H9 (cell line): Measurements from ENCODE around the gene COQ7. TPM values are rescaled to one million over a fixed set of nuclear protein-coding genes. Genes with fewer than 3 reads are reported as not detected.

ENCODE experiments used
- DNase-seq: peaks from one replicate; pipeline ENCODE4 v3.0.0-alpha.2; 2017
- H2AFZ ChIP-seq: one replicate; pipeline ENCODE4 v1.6.1; 2013; ENCODE audit warnings: mild to moderate bottlenecking, low read length, control low read depth, moderate library complexity
- H2AK5ac ChIP-seq: 2 replicates; pipeline ENCODE4 v1.6.1; 2013; ENCODE audit warnings: low read length, control low read depth, mixed read lengths; ENCODE audit not compliant: insufficient read length
- H2BK120ac ChIP-seq: one replicate; pipeline ENCODE4 v1.6.1; 2013; ENCODE audit warnings: low read depth, mild to moderate bottlenecking, low read length, control low read depth, inconsistent platforms; ENCODE audit not compliant: poor library complexity, severe bottlenecking
- H2BK12ac ChIP-seq: 2 replicates; pipeline ENCODE4 v1.6.1; 2013; ENCODE audit warnings: low read length, control low read depth, mixed read lengths, low read depth; ENCODE audit not compliant: insufficient read length
- H2BK15ac ChIP-seq: 2 replicates; pipeline ENCODE4 v1.6.1; 2013; ENCODE audit warnings: low read depth, low read length, control low read depth
- H2BK20ac ChIP-seq: one replicate; pipeline ENCODE4 v1.6.1; 2013; ENCODE audit warnings: low read depth, mild to moderate bottlenecking, low read length, control low read depth, inconsistent platforms; ENCODE audit not compliant: poor library complexity, severe bottlenecking
- H2BK5ac ChIP-seq: 2 replicates; pipeline ENCODE4 v1.6.1; 2013; ENCODE audit warnings: low read length, control low read depth, mixed read lengths; ENCODE audit not compliant: insufficient read length
- H3K14ac ChIP-seq: 2 replicates; pipeline ENCODE4 v1.6.1; 2013; ENCODE audit warnings: low read length, control low read depth; ENCODE audit not compliant: insufficient read depth
- H3K18ac ChIP-seq: 2 replicates; pipeline ENCODE4 v1.6.1; 2013; ENCODE audit warnings: low read depth, mild to moderate bottlenecking, mixed read lengths, low read length, control low read depth; ENCODE audit not compliant: insufficient read length
- H3K23ac ChIP-seq: 2 replicates; pipeline ENCODE4 v1.6.1; 2013; ENCODE audit warnings: low read length, control low read depth, mixed read lengths, low read depth; ENCODE audit not compliant: insufficient read length
- H3K23me2 ChIP-seq: 2 replicates; pipeline ENCODE4 v1.6.1; 2013; ENCODE audit warnings: low read depth, mild to moderate bottlenecking, mixed read lengths, low read length, control low read depth; ENCODE audit not compliant: insufficient read length, poor library complexity, severe bottlenecking
- H3K27ac ChIP-seq: 2 replicates; pipeline ENCODE4 v1.5.1; 2013; ENCODE audit warnings: low read length, control low read depth, mixed read lengths, low read depth; ENCODE audit not compliant: insufficient read length
- H3K27me3 ChIP-seq: 2 replicates; pipeline ENCODE4 v1.6.1; 2013; ENCODE audit warnings: low read length, control low read depth, inconsistent platforms; ENCODE audit not compliant: insufficient read depth
- H3K4ac ChIP-seq: 2 replicates; pipeline ENCODE4 v1.6.1; 2013; ENCODE audit warnings: low read depth, mild to moderate bottlenecking, control low read depth, inconsistent platforms, low read length, moderate library complexity
- H3K4me1 ChIP-seq: 2 replicates; pipeline ENCODE4 v1.6.1; 2013; ENCODE audit warnings: low read length, control low read depth, inconsistent platforms; ENCODE audit not compliant: insufficient read depth
- H3K4me2 ChIP-seq: 2 replicates; pipeline ENCODE4 v1.6.1; 2013; ENCODE audit warnings: low read length, control low read depth, mixed read lengths; ENCODE audit not compliant: insufficient read length, insufficient read depth
- H3K56ac ChIP-seq: 2 replicates; pipeline ENCODE4 v1.6.1; 2013; ENCODE audit warnings: low read depth, mild to moderate bottlenecking, mixed read lengths, low read length, control low read depth; ENCODE audit not compliant: insufficient read length
- H3K79me1 ChIP-seq: 2 replicates; pipeline ENCODE4 v1.6.1; 2013; ENCODE audit warnings: low read depth, mild to moderate bottlenecking, moderate library complexity, low read length, control low read depth, inconsistent platforms; ENCODE audit not compliant: insufficient read depth, poor library complexity, severe bottlenecking
- H3K79me2 ChIP-seq: 2 replicates; pipeline ENCODE4 v1.6.1; 2013; ENCODE audit warnings: low read length, control low read depth, inconsistent platforms; ENCODE audit not compliant: insufficient read depth
- H3K9ac ChIP-seq: 2 replicates; pipeline ENCODE4 v1.6.1; 2013; ENCODE audit warnings: low read length, control low read depth, mixed read lengths; ENCODE audit not compliant: insufficient read length; ENCODE audit errors: extremely low read depth
- H3K9me3 ChIP-seq: one replicate; pipeline ENCODE4 v1.6.1; 2013; ENCODE audit warnings: low read depth, low read length, inconsistent platforms; ENCODE audit not compliant: control insufficient read depth
- H3T11ph ChIP-seq: one replicate; pipeline ENCODE4 v1.6.1; 2013; ENCODE audit warnings: mild to moderate bottlenecking, low read length, control low read depth, inconsistent platforms
- H4K20me1 ChIP-seq: one replicate; pipeline ENCODE4 v1.6.1; 2013; ENCODE audit not compliant: control insufficient read depth, insufficient read length, insufficient read depth
- H4K5ac ChIP-seq: 2 replicates; pipeline ENCODE4 v1.6.1; 2013; ENCODE audit warnings: low read depth, mild to moderate bottlenecking, mixed read lengths, low read length, control low read depth; ENCODE audit not compliant: insufficient read length
- H4K8ac ChIP-seq: replicated peaks from 2 replicates; pipeline ENCODE4 v1.6.1; 2013; ENCODE audit warnings: low read length, control low read depth, mixed read lengths, low read depth; ENCODE audit not compliant: insufficient read length
- H4K91ac ChIP-seq: 2 replicates; pipeline ENCODE4 v1.6.1; 2013; ENCODE audit warnings: low read depth, mild to moderate bottlenecking, moderate library complexity, mixed read lengths, low read length, control low read depth; ENCODE audit not compliant: insufficient read length
- H3K27ac Mint-ChIP-seq, 3 experiments: 2 replicates in 2 of 3; 3 replicates in 1 of 3; pipeline ENCODE4 v1.8.0; 2020 to 2021; ENCODE audit warnings: mixed read lengths in 3 of 3, mild to moderate bottlenecking in 1 of 3, moderate library complexity in 1 of 3
- H3K27me3 Mint-ChIP-seq: 2 replicates; pipeline ENCODE4 v1.8.0; 2021; ENCODE audit warnings: low read depth, mild to moderate bottlenecking, moderate library complexity, mixed read lengths
- H3K36me3 Mint-ChIP-seq, 3 experiments: 2 replicates in 2 of 3; 3 replicates in 1 of 3; pipeline ENCODE4 v1.8.0; 2020 to 2021; ENCODE audit warnings: low read depth in 3 of 3, mixed read lengths in 3 of 3; ENCODE audit not compliant: insufficient read depth in 1 of 3
- H3K4me1 Mint-ChIP-seq, 2 experiments: 2 replicates each; pipeline ENCODE4 v1.8.0; 2020; ENCODE audit warnings: mixed read lengths in 2 of 2
- H3K4me3 Mint-ChIP-seq, 2 experiments: 2 replicates in 1 of 2; 3 replicates in 1 of 2; pipeline ENCODE4 v1.8.0; 2020 to 2021; ENCODE audit warnings: mild to moderate bottlenecking in 2 of 2, mixed read lengths in 2 of 2, moderate library complexity in 1 of 2
- H3K9me3 Mint-ChIP-seq, 2 experiments: 2 replicates in 1 of 2; 3 replicates in 1 of 2; pipeline ENCODE4 v1.8.0; 2020; ENCODE audit warnings: mild to moderate bottlenecking in 2 of 2, mixed read lengths in 2 of 2, moderate library complexity in 1 of 2
- CTCF ChIP-seq: fragments of 200-600 bp; sonication (generic); conservative IDR thresholded peaks from 3 replicates; pipeline ENCODE4 v1.8.0; 2021; ENCODE audit warnings: antibody characterized with exemption, mild to moderate bottlenecking
- whole genome bisulfite sequencing: extraction: QIAGEN DNeasy Blood & Tissue Kit; methylation state at CpG from one replicate; pipeline ENCODE4 v1.1.7; 2013; ENCODE audit warnings: missing lambda C conversion rate, low lambda C conversion rate, mixed read lengths; ENCODE audit not compliant: insufficient read length; ENCODE audit errors: extremely low coverage; 5-methylcytosine and 5-hydroxymethylcytosine counted together
- total RNA-seq: library from RNA; stranded (reverse); gene quantifications from 2 replicates; pipeline ENCODE4 v1.2.1, GENCODE V29; 2021

Gene COQ7
- total RNA-seq, 1 experiment from 2014 or later = 29.6 TPM

- no peaks in the 10 kb centered on the region for H3K79me1 ChIP-seq
- no peak overlapping the region for H3K56ac ChIP-seq
- DNase-seq = no peak
- Mint-ChIP-seq H3K4me3 (no peak overlapping the region), H3K27ac (peak overlapping the region in 1 of 3 experiments; percentile 31; a peak in 1 of 7 replicates), H3K36me3 (peaks cover 0 to 2% (median 0%) of the 10 kb centered on the region in 3 experiments; a peak in 3 of 7 replicates), H3K27me3 (peaks cover 2% of the 10 kb centered on the region; the same call in 1 of the 2 replicates), H3K4me1 (peaks cover 5 to 6% of the 10 kb centered on the region in 2 experiments; a peak in 2 of 4 replicates), H3K9me3 (peaks cover 5 to 8% of the 10 kb centered on the region in 2 experiments; a peak in 4 of 5 replicates)
- H2AFZ ChIP-seq = no peak overlapping the region
- no peak overlapping the region for H3K4me2 ChIP-seq
- no peak overlapping the region for H2BK20ac ChIP-seq
- H2AK5ac ChIP-seq = no peak overlapping the region
- no peak overlapping the region for H2BK120ac ChIP-seq
- no peaks in the 10 kb centered on the region for H3K79me2 ChIP-seq
- no peak overlapping the region for H3K9ac ChIP-seq
- no peak overlapping the region for H4K8ac ChIP-seq
- H3K4me1 ChIP-seq = no peaks in the 10 kb centered on the region
- no peak overlapping the region for H4K91ac ChIP-seq
- H3K27ac ChIP-seq = no peak overlapping the region
- H4K5ac ChIP-seq = no peak overlapping the region
- H3T11ph ChIP-seq = no peak overlapping the region
- no CpG with 5 or more reads among the region's 15 CpGs for WGBS
- no peaks in the 10 kb centered on the region for H3K9me3 ChIP-seq
- no peak overlapping the region for H3K4ac ChIP-seq
- H2BK15ac ChIP-seq = no peak overlapping the region
- no peak for TF ChIP-seq CTCF
- no peak overlapping the region for H3K23ac ChIP-seq
- no peaks in the 10 kb centered on the region for H3K23me2 ChIP-seq
- no peaks in the 10 kb centered on the region for H4K20me1 ChIP-seq
- H2BK12ac ChIP-seq = no peak overlapping the region
- no peak overlapping the region for H3K14ac ChIP-seq
- H3K18ac ChIP-seq = no peak overlapping the region
- H3K27me3 ChIP-seq = no peaks in the 10 kb centered on the region
- H2BK5ac ChIP-seq = no peak overlapping the region
Measured at GRCh38 chr16:19093631-19094541, 26.5 kb downstream of the COQ7 start.
